Astrocyte of the cerebellum (primary cell): Measurements from ENCODE around the gene C10orf95.

Experiments used
- DNase-seq: peaks from one replicate; pipeline ENCODE4 v3.0.0-alpha.2; 2011; ENCODE audit warnings: low read depth
- H3K4me3 ChIP-seq: 2 replicates; pipeline ENCODE4 v1.5.1; 2011; ENCODE audit warnings: mild to moderate bottlenecking, low read depth, low read length, moderate library complexity
- in situ Hi-C: cut with HindIII; loops from 2 replicates; pipeline ENCODE4 v1.10.0; 2017; ENCODE audit warnings: low sequenced_read_pairs
- TF ChIP-seq, protein P1 (sequence below): IDR thresholded peaks from 2 replicates; pipeline ENCODE4 v1.5.1; 2012; ENCODE audit warnings: low read length, low read depth, moderate library complexity, mild to moderate bottlenecking; ENCODE audit errors: missing control alignments

C10orf95 gene

DNA sequence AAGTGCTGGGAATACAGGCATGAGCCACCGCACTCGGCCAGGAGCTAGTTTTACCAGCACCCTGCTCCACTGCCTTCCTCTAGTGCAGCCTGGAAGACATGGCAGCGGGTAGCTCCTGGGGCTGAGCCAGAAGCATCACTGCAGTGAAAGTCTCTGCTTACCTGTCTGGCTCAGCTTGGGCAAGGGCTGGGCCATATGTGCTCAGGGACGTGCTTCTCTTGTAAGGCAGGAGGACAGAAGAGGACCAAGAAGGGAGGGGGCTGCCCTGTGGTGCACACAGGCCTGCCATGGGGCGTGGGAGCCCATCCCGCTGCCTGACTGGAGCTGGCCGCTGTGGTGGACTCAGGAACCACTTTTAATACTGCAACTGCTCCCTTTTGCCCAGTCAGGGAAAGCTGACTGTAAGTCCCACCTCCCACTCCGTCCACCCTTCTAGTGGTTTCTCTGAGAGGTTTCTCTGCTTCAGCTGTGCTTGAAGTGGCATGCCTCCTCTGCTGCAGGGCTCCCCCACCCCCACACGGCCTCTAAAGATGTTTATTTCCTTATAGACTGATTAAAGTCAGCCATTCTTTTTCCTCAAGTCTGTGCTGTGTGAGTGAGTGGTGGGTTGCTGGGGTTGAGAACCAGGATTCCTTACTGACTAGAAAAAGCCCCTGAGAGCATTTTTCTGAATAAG lies 25.3 kb upstream of the C10orf95 start:
- TF ChIP-seq, protein P1, sequence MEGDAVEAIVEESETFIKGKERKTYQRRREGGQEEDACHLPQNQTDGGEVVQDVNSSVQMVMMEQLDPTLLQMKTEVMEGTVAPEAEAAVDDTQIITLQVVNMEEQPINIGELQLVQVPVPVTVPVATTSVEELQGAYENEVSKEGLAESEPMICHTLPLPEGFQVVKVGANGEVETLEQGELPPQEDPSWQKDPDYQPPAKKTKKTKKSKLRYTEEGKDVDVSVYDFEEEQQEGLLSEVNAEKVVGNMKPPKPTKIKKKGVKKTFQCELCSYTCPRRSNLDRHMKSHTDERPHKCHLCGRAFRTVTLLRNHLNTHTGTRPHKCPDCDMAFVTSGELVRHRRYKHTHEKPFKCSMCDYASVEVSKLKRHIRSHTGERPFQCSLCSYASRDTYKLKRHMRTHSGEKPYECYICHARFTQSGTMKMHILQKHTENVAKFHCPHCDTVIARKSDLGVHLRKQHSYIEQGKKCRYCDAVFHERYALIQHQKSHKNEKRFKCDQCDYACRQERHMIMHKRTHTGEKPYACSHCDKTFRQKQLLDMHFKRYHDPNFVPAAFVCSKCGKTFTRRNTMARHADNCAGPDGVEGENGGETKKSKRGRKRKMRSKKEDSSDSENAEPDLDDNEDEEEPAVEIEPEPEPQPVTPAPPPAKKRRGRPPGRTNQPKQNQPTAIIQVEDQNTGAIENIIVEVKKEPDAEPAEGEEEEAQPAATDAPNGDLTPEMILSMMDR: no peak
- DNase-seq: no peak
- H3K4me3 ChIP-seq: no peak overlapping the region
- in situ Hi-C loops: no loop called here

DNA sequence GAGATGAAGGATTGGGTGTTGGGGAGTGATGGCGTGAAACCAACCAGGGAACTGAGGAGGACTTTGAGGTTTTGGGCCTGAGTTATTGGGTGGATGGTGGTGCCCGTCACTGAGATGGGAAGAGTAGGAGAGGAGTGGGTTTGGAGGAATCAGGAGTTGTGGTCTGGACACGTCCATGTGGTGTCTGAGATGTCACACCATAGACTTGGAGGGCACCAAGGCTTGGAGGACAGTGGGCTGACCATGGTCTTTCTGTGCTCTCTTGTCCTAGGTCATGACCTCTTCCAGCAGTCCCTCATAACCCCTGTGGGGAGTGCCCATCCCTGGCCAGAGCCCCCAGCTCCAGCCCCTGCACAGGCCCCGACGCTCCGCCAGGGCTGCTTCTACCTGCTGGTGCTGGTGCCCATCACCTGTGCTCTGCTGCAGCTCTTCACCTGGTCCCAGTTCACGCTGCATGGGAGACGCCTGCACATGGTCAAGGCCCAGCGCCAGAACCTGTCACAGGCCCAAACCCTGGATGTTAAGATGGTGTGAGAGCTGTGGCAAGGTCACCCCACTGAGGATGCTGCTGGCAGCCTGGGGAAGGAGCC lies 24.2 kb upstream of the C10orf95 start:
- no peak for DNase-seq
- in situ Hi-C loops: no loop called here
- H3K4me3 ChIP-seq: no peak overlapping the region
- TF ChIP-seq, protein P1: no peak

DNA sequence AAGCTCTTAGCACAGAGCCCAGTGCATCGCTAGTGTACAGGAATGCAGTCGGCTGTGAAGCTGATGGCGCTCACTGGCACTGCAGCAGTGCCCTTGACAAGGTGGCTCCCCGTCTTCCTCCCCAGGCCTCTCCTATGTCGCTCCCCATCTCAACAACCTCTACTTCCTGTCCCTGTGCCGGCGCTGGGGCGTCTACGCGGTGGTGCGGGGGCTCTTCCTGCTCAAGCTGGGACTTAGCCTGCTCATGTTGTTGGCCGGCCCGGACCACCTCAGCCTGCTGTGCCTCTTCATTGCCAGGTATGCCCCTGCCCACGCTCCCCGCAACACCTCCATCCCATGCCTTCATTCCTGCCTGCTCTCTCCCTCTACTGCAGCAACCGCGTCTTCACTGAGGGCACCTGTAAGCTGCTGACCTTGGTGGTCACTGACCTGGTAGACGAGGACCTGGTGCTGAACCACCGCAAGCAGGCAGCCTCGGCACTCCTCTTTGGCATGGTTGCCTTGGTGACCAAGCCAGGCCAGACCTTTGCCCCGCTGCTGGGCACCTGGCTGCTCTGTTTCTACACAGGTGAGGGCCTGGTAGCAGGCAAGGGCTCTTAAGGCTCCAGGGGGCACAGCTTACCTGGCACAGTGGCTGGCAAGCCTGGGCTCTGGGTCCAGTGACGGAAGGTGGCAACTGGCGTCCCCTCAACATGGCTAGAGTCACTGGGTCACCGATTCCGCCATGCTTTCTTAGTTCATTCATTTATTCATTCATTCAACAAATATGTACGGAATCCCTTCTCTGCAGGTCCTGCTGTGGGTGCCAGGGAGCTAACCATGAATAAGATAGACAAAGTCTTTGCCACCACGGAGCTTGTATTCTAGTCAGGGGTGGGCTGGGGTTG lies 22.3 kb upstream of the C10orf95 start:
- TF ChIP-seq, protein P1: no peak
- DNase-seq: no peak
- in situ Hi-C loops: no loop called here
- H3K4me3 ChIP-seq: no peak overlapping the region

GRCh38 chr10:102470579-102471546 lies 19.5 kb upstream of the C10orf95 start:
- TF ChIP-seq, protein P1: no peak
- no peak for DNase-seq
- in situ Hi-C loops: no loop called here
- H3K4me3 ChIP-seq: no peak overlapping the region

- no peak overlapping the region for H3K4me3 ChIP-seq
- DNase-seq: no peak
- TF ChIP-seq, protein P1: no peak
- in situ Hi-C loops: no loop called here
Measured at GRCh38 chr10:102468683-102469082, 17.3 kb upstream of the C10orf95 start.
